ENCODE data around the gene PPM1B.

PPM1B gene

DNA sequence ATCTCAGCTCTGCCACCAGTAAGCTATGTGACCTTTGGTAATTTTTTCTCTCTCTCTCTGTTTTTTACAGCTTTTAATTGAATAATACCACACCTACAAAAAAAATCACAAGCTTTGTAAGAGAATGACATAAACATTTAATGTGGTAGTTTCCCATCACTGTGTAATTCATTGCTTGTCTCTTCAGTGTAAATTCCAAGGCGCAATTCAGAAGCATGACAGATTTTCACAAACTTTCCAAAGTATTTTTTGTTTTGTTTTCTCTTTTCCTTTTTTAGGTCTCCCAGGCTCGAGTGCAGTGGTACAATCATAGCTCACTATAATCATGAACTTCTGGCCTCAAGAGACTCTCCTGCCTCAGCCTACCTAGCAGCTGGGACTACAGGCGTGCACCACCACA is 25.0 kb upstream of the PPM1B start:
- H3K79me2 ChIP-seq (ENCODE audit: insufficient read depth, low read length), result no peaks in the 10 kb centered on the region
- no peak overlapping the region for H2AFZ ChIP-seq (ENCODE audit: low read depth, low read length)
- H3K9ac ChIP-seq (ENCODE audit: low read depth, low read length), result no peak overlapping the region
- DNase-seq (no peak), ATAC-seq (ENCODE audit: insufficient read depth, low read depth) (no peak)
- no peaks in the 10 kb centered on the region for H3K36me3 ChIP-seq (ENCODE audit: insufficient read depth, low read length)
- no peak overlapping the region for H3K27ac ChIP-seq (ENCODE audit: low read length)
- TF ChIP-seq CTCF (IDR thresholded peaks at IDR 0.05; ENCODE audit: borderline replicate concordance, extremely low read depth, low read length, poor library complexity, severe bottlenecking) (no peak), EZH2 (IDR thresholded peaks at IDR 0.05; ENCODE audit: borderline replicate concordance, low read depth, low read length, severe bottlenecking) (no peak)
- no peaks in the 10 kb centered on the region for H4K20me1 ChIP-seq (ENCODE audit: insufficient read depth, low read length)
- H3K4me3 ChIP-seq (ENCODE audit: low read depth in 1 of 2, low read length in 2 of 2), result no peak overlapping the region
- H3K27me3 ChIP-seq (ENCODE audit: insufficient read depth, low read length, poor library complexity), result no peaks in the 10 kb centered on the region
- H3K4me2 ChIP-seq (ENCODE audit: insufficient read depth, low read length), result no peak overlapping the region
- no peaks in the 10 kb centered on the region for H3K4me1 ChIP-seq (ENCODE audit: insufficient read depth, low read length)
- H3K9me3 ChIP-seq (ENCODE audit: insufficient read depth, low read length, severe bottlenecking), result no peaks in the 10 kb centered on the region

DNA sequence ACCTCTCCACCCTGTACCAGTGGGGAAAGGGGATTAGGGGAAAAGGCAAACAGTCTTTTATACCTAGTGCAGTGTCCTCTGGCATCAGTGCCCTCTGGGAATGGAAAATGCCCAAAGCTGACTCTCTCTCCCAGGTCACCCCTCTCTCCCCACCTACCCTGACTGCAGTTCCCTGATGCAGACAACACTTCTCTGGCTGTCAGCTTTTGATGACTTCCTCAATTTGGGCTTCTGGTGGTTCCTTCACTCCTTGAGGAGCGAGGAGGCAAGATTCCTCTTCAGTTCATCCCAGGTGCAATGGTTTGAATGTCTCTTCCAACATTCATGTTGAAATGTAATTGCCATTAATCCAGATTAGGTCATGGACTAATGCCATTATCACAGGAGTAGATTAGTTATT is 19.7 kb upstream of the PPM1B start:
- Histone ChIP-seq H3K36me3 (ENCODE audit: insufficient read depth, low read length) (no peaks in the 10 kb centered on the region), H3K4me3 (ENCODE audit: low read depth in 1 of 2, low read length in 2 of 2) (no peak overlapping the region), H3K4me1 (ENCODE audit: insufficient read depth, low read length) (no peaks in the 10 kb centered on the region), H3K27ac (ENCODE audit: low read length) (no peak overlapping the region), H3K9me3 (ENCODE audit: insufficient read depth, low read length, severe bottlenecking) (no peaks in the 10 kb centered on the region), H3K9ac (ENCODE audit: low read depth, low read length) (no peak overlapping the region), H4K20me1 (ENCODE audit: insufficient read depth, low read length) (no peaks in the 10 kb centered on the region), H3K4me2 (ENCODE audit: insufficient read depth, low read length) (no peak overlapping the region), H3K27me3 (ENCODE audit: insufficient read depth, low read length, poor library complexity) (no peaks in the 10 kb centered on the region), H3K79me2 (ENCODE audit: insufficient read depth, low read length) (no peaks in the 10 kb centered on the region), H2AFZ (ENCODE audit: low read depth, low read length) (no peak overlapping the region)
- DNase-seq (no peak), ATAC-seq (ENCODE audit: insufficient read depth, low read depth) (no peak)
- no peak for TF ChIP-seq EZH2 (IDR thresholded peaks at IDR 0.05; ENCODE audit: borderline replicate concordance, low read depth, low read length, severe bottlenecking)
- TF ChIP-seq CTCF (IDR thresholded peaks at IDR 0.05; ENCODE audit: borderline replicate concordance, extremely low read depth, low read length, poor library complexity, severe bottlenecking), result no peak

GRCh38 chr2:44150473-44150872 is 18.2 kb upstream of the PPM1B start:
- H2AFZ ChIP-seq (ENCODE audit: low read depth, low read length), result no peak overlapping the region
- DNase-seq (no peak), ATAC-seq (ENCODE audit: insufficient read depth, low read depth) (no peak)
- no peaks in the 10 kb centered on the region for H3K9me3 ChIP-seq (ENCODE audit: insufficient read depth, low read length, severe bottlenecking)
- no peak overlapping the region for H3K9ac ChIP-seq (ENCODE audit: low read depth, low read length)
- H3K4me3 ChIP-seq (ENCODE audit: low read depth in 1 of 2, low read length in 2 of 2), result no peak overlapping the region
- H3K27ac ChIP-seq (ENCODE audit: low read length), result no peak overlapping the region
- H3K4me2 ChIP-seq (ENCODE audit: insufficient read depth, low read length), result no peak overlapping the region
- H3K27me3 ChIP-seq (ENCODE audit: insufficient read depth, low read length, poor library complexity), result no peaks in the 10 kb centered on the region
- no peaks in the 10 kb centered on the region for H3K36me3 ChIP-seq (ENCODE audit: insufficient read depth, low read length)
- no peak for TF ChIP-seq CTCF (IDR thresholded peaks at IDR 0.05; ENCODE audit: borderline replicate concordance, extremely low read depth, low read length, poor library complexity, severe bottlenecking)
- TF ChIP-seq EZH2 (IDR thresholded peaks at IDR 0.05; ENCODE audit: borderline replicate concordance, low read depth, low read length, severe bottlenecking), result no peak
- H3K4me1 ChIP-seq (ENCODE audit: insufficient read depth, low read length), result no peaks in the 10 kb centered on the region
- H4K20me1 ChIP-seq (ENCODE audit: insufficient read depth, low read length), result no peaks in the 10 kb centered on the region
- H3K79me2 ChIP-seq (ENCODE audit: insufficient read depth, low read length), result no peaks in the 10 kb centered on the region

Data from DND-41 (cell line).